ENCODE measurements around the gene OPRD1.

The OPRD1 gene

DNA sequence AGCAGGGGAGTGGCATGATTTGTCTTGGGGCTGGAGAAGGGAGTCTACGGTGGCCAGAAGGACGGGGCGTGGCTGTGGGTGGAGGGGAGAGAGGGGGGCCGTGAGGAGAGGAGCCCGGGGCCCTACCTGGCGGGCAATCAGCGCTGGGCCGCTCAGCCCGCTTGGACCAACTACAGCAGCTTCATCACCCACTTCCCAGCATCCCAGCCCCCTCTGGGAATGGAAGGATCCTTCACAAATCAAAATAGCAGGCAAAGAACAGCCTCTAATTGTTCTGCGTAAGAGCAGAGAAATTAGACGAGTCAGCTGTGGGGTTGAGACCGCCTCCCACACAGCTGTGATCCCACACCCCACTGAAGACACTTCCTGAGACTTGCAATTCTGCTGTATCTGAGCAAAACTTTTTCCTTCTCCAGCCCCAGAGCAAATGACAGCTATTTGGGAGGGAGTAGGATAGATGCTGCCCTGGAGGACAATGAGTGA lies 43.5 kb downstream of the OPRD1 start:
- Histone ChIP-seq H3K36me3 (replicated peaks; ENCODE audit: low read depth, low read length) (no peaks in the 10 kb centered on the region), H2AFZ (ENCODE audit: low read depth, low read length) (no peak overlapping the region), H3K4me3 (ENCODE audit: low read length) (no peak overlapping the region), H3K79me2 (ENCODE audit: low read length) (no peaks in the 10 kb centered on the region), H3K4me2 (ENCODE audit: low read length) (no peak overlapping the region), H4K20me1 (ENCODE audit: insufficient read depth, low read length) (no peaks in the 10 kb centered on the region), H3K27me3 (ENCODE audit: low read depth, low read length) (no peaks in the 10 kb centered on the region), H3K9ac (ENCODE audit: low read length) (no peak overlapping the region), H3K27ac (ENCODE audit: low read length) (no peak overlapping the region), H3K9me3 (ENCODE audit: insufficient read depth, low read length) (no peaks in the 10 kb centered on the region), H3K4me1 (ENCODE audit: low read length) (peaks cover 11% of the 10 kb centered on the region)
- TF ChIP-seq CTCF (IDR thresholded peaks at IDR 0.05; ENCODE audit: low read depth, low read length) = no peak
- TF ChIP-seq EZH2phosphoT487 (IDR thresholded peaks at IDR 0.05; ENCODE audit: low read depth) = no peak

DNA sequence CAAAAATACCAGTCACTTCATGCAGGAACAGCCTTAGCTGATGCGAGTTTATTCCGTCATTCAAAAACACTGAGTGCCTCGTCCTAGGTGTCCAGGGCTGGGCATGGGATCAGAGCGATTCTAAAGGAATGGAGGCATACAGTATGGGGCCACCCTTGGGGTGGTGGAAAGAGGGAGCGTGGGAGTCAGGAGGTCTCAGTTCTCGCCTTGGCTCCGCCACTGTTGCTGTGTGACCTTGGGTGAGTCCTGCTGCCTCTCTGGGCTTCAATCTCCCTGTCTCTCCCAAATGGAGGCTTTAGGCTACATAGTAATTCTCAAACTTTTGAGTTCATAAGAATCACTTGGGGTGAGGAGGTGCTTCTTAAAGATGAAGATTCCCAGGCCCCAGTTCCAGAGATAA lies 44.0 kb downstream of the OPRD1 start:
- H3K9me3 ChIP-seq (ENCODE audit: insufficient read depth, low read length) = no peaks in the 10 kb centered on the region
- peaks cover 16% of the 10 kb centered on the region for H3K4me1 ChIP-seq (ENCODE audit: low read length)
- H3K79me2 ChIP-seq (ENCODE audit: low read length) = no peaks in the 10 kb centered on the region
- no peak overlapping the region for H3K4me2 ChIP-seq (ENCODE audit: low read length)
- H3K9ac ChIP-seq (ENCODE audit: low read length) = no peak overlapping the region
- no peaks in the 10 kb centered on the region for H3K36me3 ChIP-seq (replicated peaks; ENCODE audit: low read depth, low read length)
- H3K27me3 ChIP-seq (ENCODE audit: low read depth, low read length) = no peaks in the 10 kb centered on the region
- no peak overlapping the region for H2AFZ ChIP-seq (ENCODE audit: low read depth, low read length)
- H4K20me1 ChIP-seq (ENCODE audit: insufficient read depth, low read length) = no peaks in the 10 kb centered on the region
- H3K27ac ChIP-seq (ENCODE audit: low read length) = no peak overlapping the region
- TF ChIP-seq CTCF (IDR thresholded peaks at IDR 0.05; ENCODE audit: low read depth, low read length) (no peak), EZH2phosphoT487 (IDR thresholded peaks at IDR 0.05; ENCODE audit: low read depth) (no peak)
- H3K4me3 ChIP-seq (ENCODE audit: low read length) = no peak overlapping the region

- no peaks in the 10 kb centered on the region for H3K27me3 ChIP-seq (ENCODE audit: low read depth, low read length)
- peaks cover 17% of the 10 kb centered on the region for H3K4me1 ChIP-seq (ENCODE audit: low read length)
- no peaks in the 10 kb centered on the region for H3K9me3 ChIP-seq (ENCODE audit: insufficient read depth, low read length)
- peak overlapping the region; percentile 19; the same call in 1 of the 2 replicates for H3K9ac ChIP-seq (ENCODE audit: low read length)
- H2AFZ ChIP-seq (ENCODE audit: low read depth, low read length) = no peak overlapping the region
- no peaks in the 10 kb centered on the region for H4K20me1 ChIP-seq (ENCODE audit: insufficient read depth, low read length)
- no peaks in the 10 kb centered on the region for H3K79me2 ChIP-seq (ENCODE audit: low read length)
- peak overlapping the region; percentile 29; the same call in 1 of the 2 replicates for H3K4me3 ChIP-seq (ENCODE audit: low read length)
- H3K36me3 ChIP-seq (replicated peaks; ENCODE audit: low read depth, low read length) = no peaks in the 10 kb centered on the region
- peak overlapping the region; percentile 68 for H3K4me2 ChIP-seq (ENCODE audit: low read length)
- H3K27ac ChIP-seq (ENCODE audit: low read length) = 0 out of 2 replicates have a peak overlapping the region, but pooled peaks have one; percentile 16
- no peak for TF ChIP-seq CTCF (IDR thresholded peaks at IDR 0.05; ENCODE audit: low read depth, low read length)
- TF ChIP-seq EZH2phosphoT487 (IDR thresholded peaks at IDR 0.05; ENCODE audit: low read depth) = no peak
Observed at GRCh38 chr1:28860332-28861073, 48.5 kb downstream of the OPRD1 start.

DNA sequence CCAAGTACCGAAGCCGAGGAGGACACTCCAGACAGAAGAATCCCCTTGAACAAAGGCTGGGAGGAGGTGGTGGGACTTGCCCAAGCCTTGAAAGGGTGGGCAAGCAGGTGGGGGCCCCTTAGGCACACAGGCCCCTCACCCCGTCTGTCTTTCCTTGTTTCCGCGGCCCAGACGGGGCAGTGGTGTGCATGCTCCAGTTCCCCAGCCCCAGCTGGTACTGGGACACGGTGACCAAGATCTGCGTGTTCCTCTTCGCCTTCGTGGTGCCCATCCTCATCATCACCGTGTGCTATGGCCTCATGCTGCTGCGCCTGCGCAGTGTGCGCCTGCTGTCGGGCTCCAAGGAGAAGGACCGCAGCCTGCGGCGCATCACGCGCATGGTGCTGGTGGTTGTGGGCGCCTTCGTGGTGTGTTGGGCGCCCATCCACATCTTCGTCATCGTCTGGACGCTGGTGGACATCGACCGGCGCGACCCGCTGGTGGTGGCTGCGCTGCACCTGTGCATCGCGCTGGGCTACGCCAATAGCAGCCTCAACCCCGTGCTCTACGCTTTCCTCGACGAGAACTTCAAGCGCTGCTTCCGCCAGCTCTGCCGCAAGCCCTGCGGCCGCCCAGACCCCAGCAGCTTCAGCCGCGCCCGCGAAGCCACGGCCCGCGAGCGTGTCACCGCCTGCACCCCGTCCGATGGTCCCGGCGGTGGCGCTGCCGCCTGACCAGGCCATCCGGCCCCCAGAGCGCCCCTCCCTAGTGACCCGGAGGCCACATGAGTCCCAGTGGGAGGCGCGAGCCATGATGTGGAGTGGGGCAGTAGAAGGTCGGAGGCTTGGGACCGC lies 50.8 kb downstream of the OPRD1 start:
- H3K9me3 ChIP-seq (ENCODE audit: insufficient read depth, low read length) = no peaks in the 10 kb centered on the region
- TF ChIP-seq CTCF (IDR thresholded peaks at IDR 0.05; ENCODE audit: low read depth, low read length) = no peak
- no peak for TF ChIP-seq EZH2phosphoT487 (IDR thresholded peaks at IDR 0.05; ENCODE audit: low read depth)
- no peaks in the 10 kb centered on the region for H3K36me3 ChIP-seq (replicated peaks; ENCODE audit: low read depth, low read length)
- H3K9ac ChIP-seq (ENCODE audit: low read length) = no peak overlapping the region
- no peaks in the 10 kb centered on the region for H3K27me3 ChIP-seq (ENCODE audit: low read depth, low read length)
- H3K4me3 ChIP-seq (ENCODE audit: low read length) = no peak overlapping the region
- H3K4me2 ChIP-seq (ENCODE audit: low read length) = no peak overlapping the region
- H3K27ac ChIP-seq (ENCODE audit: low read length) = no peak overlapping the region
- no peaks in the 10 kb centered on the region for H4K20me1 ChIP-seq (ENCODE audit: insufficient read depth, low read length)
- H2AFZ ChIP-seq (ENCODE audit: low read depth, low read length) = no peak overlapping the region
- H3K79me2 ChIP-seq (ENCODE audit: low read length) = no peaks in the 10 kb centered on the region
- peaks cover 27% of the 10 kb centered on the region for H3K4me1 ChIP-seq (ENCODE audit: low read length)
